Measurements from ENCODE around the gene C10orf71.

The C10orf71 gene

GRCh38 chr10:49353026-49353894 lies 54.3 kb downstream of the C10orf71 start:
- Histone ChIP-seq H3K36me3 (ENCODE audit: control insufficient read depth, insufficient read depth, low read length) (no peaks in the 10 kb centered on the region), H3K4me1 (ENCODE audit: control insufficient read depth, insufficient read depth, low read length, poor library complexity, severe bottlenecking) (no peaks in the 10 kb centered on the region), H3K27ac (ENCODE audit: low read depth, low read length, severe bottlenecking) (no peak overlapping the region), H3K9me3 (ENCODE audit: control insufficient read depth, low read length) (no peaks in the 10 kb centered on the region), H3K4me3 (ENCODE audit: extremely low read depth, insufficient read depth, low read length, poor library complexity, severe bottlenecking) (no peak overlapping the region)
- 91 to 94% methylated on average over 3 to 4 of the region's 6 CpGs for WGBS, 2 experiments (ENCODE audit: insufficient coverage in 2 of 2)

- H3K9me3 ChIP-seq (ENCODE audit: control insufficient read depth, low read length): no peaks in the 10 kb centered on the region
- no peak overlapping the region for H3K27ac ChIP-seq (ENCODE audit: low read depth, low read length, severe bottlenecking)
- 91 to 94% methylated on average over 5 to 7 of the region's 8 CpGs for WGBS, 2 experiments (ENCODE audit: insufficient coverage in 2 of 2)
- H3K4me3 ChIP-seq (ENCODE audit: extremely low read depth, insufficient read depth, low read length, poor library complexity, severe bottlenecking): no peak overlapping the region
- H3K4me1 ChIP-seq (ENCODE audit: control insufficient read depth, insufficient read depth, low read length, poor library complexity, severe bottlenecking): no peaks in the 10 kb centered on the region
- no peaks in the 10 kb centered on the region for H3K36me3 ChIP-seq (ENCODE audit: control insufficient read depth, insufficient read depth, low read length)
These were observed 55.1 kb downstream of the C10orf71 start for GRCh38 chr10:49353895-49354566.

- Histone ChIP-seq H3K9me3 (ENCODE audit: control insufficient read depth, low read length) (no peaks in the 10 kb centered on the region), H3K4me3 (ENCODE audit: extremely low read depth, insufficient read depth, low read length, poor library complexity, severe bottlenecking) (no peak overlapping the region), H3K4me1 (ENCODE audit: control insufficient read depth, insufficient read depth, low read length, poor library complexity, severe bottlenecking) (no peaks in the 10 kb centered on the region), H3K27ac (ENCODE audit: low read depth, low read length, severe bottlenecking) (no peak overlapping the region), H3K36me3 (ENCODE audit: control insufficient read depth, insufficient read depth, low read length) (no peaks in the 10 kb centered on the region)
- 93 to 100% methylated on average over 2 to 3 of the region's 3 CpGs for WGBS, 2 experiments (ENCODE audit: insufficient coverage in 2 of 2)
These were observed 55.6 kb downstream of the C10orf71 start for GRCh38 chr10:49354593-49354992.

GRCh38 chr10:49355221-49355620 lies 56.3 kb downstream of the C10orf71 start:
- Histone ChIP-seq H3K4me3 (ENCODE audit: extremely low read depth, insufficient read depth, low read length, poor library complexity, severe bottlenecking) (no peak overlapping the region), H3K27ac (ENCODE audit: low read depth, low read length, severe bottlenecking) (no peak overlapping the region), H3K9me3 (ENCODE audit: control insufficient read depth, low read length) (no peaks in the 10 kb centered on the region), H3K4me1 (ENCODE audit: control insufficient read depth, insufficient read depth, low read length, poor library complexity, severe bottlenecking) (peaks cover 4% of the 10 kb centered on the region), H3K36me3 (ENCODE audit: control insufficient read depth, insufficient read depth, low read length) (no peaks in the 10 kb centered on the region)
- WGBS, 2 experiments (ENCODE audit: insufficient coverage in 2 of 2): 83% methylated on average over 1 of the region's 3 CpGs; no CpG with 5 or more reads in 1 of the 2 experiments

- Histone ChIP-seq H3K36me3 (ENCODE audit: control insufficient read depth, insufficient read depth, low read length) (no peaks in the 10 kb centered on the region), H3K9me3 (ENCODE audit: control insufficient read depth, low read length) (no peaks in the 10 kb centered on the region), H3K27ac (ENCODE audit: low read depth, low read length, severe bottlenecking) (no peak overlapping the region), H3K4me3 (ENCODE audit: extremely low read depth, insufficient read depth, low read length, poor library complexity, severe bottlenecking) (no peak overlapping the region), H3K4me1 (ENCODE audit: control insufficient read depth, insufficient read depth, low read length, poor library complexity, severe bottlenecking) (peaks cover 5% of the 10 kb centered on the region)
- WGBS, 2 experiments (ENCODE audit: insufficient coverage in 2 of 2): 96 to 100% methylated on average over 3 to 4 of the region's 4 CpGs
These were observed 57.2 kb downstream of the C10orf71 start for GRCh38 chr10:49356181-49356580.

- 89 to 100% methylated on average over 1 of the region's 1 CpG for WGBS, 2 experiments (ENCODE audit: insufficient coverage in 2 of 2)
- no peak overlapping the region for H3K27ac ChIP-seq (ENCODE audit: low read depth, low read length, severe bottlenecking)
- no peak overlapping the region for H3K4me3 ChIP-seq (ENCODE audit: extremely low read depth, insufficient read depth, low read length, poor library complexity, severe bottlenecking)
- peaks cover 5% of the 10 kb centered on the region for H3K4me1 ChIP-seq (ENCODE audit: control insufficient read depth, insufficient read depth, low read length, poor library complexity, severe bottlenecking)
- H3K36me3 ChIP-seq (ENCODE audit: control insufficient read depth, insufficient read depth, low read length): no peaks in the 10 kb centered on the region
- no peaks in the 10 kb centered on the region for H3K9me3 ChIP-seq (ENCODE audit: control insufficient read depth, low read length)
These were observed 58.0 kb downstream of the C10orf71 start for GRCh38 chr10:49356944-49357343.

- Histone ChIP-seq H3K4me1 (ENCODE audit: control insufficient read depth, insufficient read depth, low read length, poor library complexity, severe bottlenecking) (peaks cover 5% of the 10 kb centered on the region), H3K4me3 (ENCODE audit: extremely low read depth, insufficient read depth, low read length, poor library complexity, severe bottlenecking) (no peak overlapping the region), H3K27ac (ENCODE audit: low read depth, low read length, severe bottlenecking) (no peak overlapping the region), H3K9me3 (ENCODE audit: control insufficient read depth, low read length) (no peaks in the 10 kb centered on the region), H3K36me3 (ENCODE audit: control insufficient read depth, insufficient read depth, low read length) (no peaks in the 10 kb centered on the region)
- WGBS, 2 experiments (ENCODE audit: insufficient coverage in 2 of 2): 78% methylated on average over 1 of the region's 2 CpGs; no CpG with 5 or more reads in 1 of the 2 experiments
These were observed 58.9 kb downstream of the C10orf71 start for GRCh38 chr10:49357910-49358309.

GRCh38 chr10:49359349-49360270 lies 60.6 kb downstream of the C10orf71 start:
- 52 to 64% methylated on average over 5 to 6 of the region's 13 CpGs for WGBS, 2 experiments (ENCODE audit: insufficient coverage in 2 of 2)
- H3K27ac ChIP-seq (ENCODE audit: low read depth, low read length, severe bottlenecking): peak overlapping the region; percentile 78
- H3K4me3 ChIP-seq (ENCODE audit: extremely low read depth, insufficient read depth, low read length, poor library complexity, severe bottlenecking): no peak overlapping the region
- H3K9me3 ChIP-seq (ENCODE audit: control insufficient read depth, low read length): no peaks in the 10 kb centered on the region
- peaks cover 5% of the 10 kb centered on the region for H3K4me1 ChIP-seq (ENCODE audit: control insufficient read depth, insufficient read depth, low read length, poor library complexity, severe bottlenecking)
- H3K36me3 ChIP-seq (ENCODE audit: control insufficient read depth, insufficient read depth, low read length): no peaks in the 10 kb centered on the region

GRCh38 chr10:49360271-49361177 lies 61.6 kb downstream of the C10orf71 start:
- Histone ChIP-seq H3K4me3 (ENCODE audit: extremely low read depth, insufficient read depth, low read length, poor library complexity, severe bottlenecking) (no peak overlapping the region), H3K27ac (ENCODE audit: low read depth, low read length, severe bottlenecking) (peak overlapping the region; percentile 78), H3K9me3 (ENCODE audit: control insufficient read depth, low read length) (no peaks in the 10 kb centered on the region), H3K4me1 (ENCODE audit: control insufficient read depth, insufficient read depth, low read length, poor library complexity, severe bottlenecking) (peaks cover 5% of the 10 kb centered on the region), H3K36me3 (ENCODE audit: control insufficient read depth, insufficient read depth, low read length) (no peaks in the 10 kb centered on the region)
- WGBS, 2 experiments (ENCODE audit: insufficient coverage in 2 of 2): 76 to 79% methylated on average over 11 to 15 of the region's 15 CpGs
